ENCODE results near the gene RACGAP1. TPM values are rescaled to one million over a fixed set of nuclear protein-coding genes. Genes with fewer than 3 reads are reported as not detected.

Gene RACGAP1
- total RNA-seq, 2 donors from 2014 or later, result 3.9 to 4.6 TPM

DNA sequence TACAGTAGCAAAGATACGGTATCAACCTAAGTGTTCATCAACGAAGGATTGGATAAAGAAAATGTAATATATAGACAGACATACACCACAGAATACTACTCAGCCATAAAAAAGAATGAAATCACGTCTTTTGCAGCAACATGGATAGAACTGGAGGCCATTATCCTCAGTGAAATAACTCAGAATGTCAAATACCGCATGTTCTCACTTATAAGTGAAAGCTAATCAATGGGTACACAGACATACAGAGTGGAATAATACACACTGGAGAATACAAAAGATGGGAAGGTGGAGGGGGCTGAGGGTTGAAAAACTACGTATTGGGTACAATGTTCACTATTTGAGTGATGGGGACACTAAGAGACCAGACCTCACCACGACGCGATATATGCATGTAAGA is 1.1 kb downstream of the RACGAP1 start:
- Histone ChIP-seq H3K36me3 (replicated peaks in 1 of 2; ENCODE audit: insufficient read depth in 1 of 2, low read depth in 2 of 2) (no peaks in the 10 kb centered on the region), H3K27ac (no peak overlapping the region), H3K4me3 (no peak overlapping the region), H3K4me1 (peaks cover 5% of the 10 kb centered on the region), H3K27me3 (no peaks in the 10 kb centered on the region), H3K9me3 (no peaks in the 10 kb centered on the region)
- TF ChIP-seq, protein P1, sequence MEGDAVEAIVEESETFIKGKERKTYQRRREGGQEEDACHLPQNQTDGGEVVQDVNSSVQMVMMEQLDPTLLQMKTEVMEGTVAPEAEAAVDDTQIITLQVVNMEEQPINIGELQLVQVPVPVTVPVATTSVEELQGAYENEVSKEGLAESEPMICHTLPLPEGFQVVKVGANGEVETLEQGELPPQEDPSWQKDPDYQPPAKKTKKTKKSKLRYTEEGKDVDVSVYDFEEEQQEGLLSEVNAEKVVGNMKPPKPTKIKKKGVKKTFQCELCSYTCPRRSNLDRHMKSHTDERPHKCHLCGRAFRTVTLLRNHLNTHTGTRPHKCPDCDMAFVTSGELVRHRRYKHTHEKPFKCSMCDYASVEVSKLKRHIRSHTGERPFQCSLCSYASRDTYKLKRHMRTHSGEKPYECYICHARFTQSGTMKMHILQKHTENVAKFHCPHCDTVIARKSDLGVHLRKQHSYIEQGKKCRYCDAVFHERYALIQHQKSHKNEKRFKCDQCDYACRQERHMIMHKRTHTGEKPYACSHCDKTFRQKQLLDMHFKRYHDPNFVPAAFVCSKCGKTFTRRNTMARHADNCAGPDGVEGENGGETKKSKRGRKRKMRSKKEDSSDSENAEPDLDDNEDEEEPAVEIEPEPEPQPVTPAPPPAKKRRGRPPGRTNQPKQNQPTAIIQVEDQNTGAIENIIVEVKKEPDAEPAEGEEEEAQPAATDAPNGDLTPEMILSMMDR (IDR thresholded peaks at IDR 0.05), result no peak
- no peak for TF ChIP-seq POLR2A (IDR thresholded peaks at IDR 0.05)
- intact Hi-C loops (cut with DNase I), result no loop called here
- ATAC-seq (no peak), DNase-seq (no peak)
- WGBS, 2 donors, result 59 to 69% methylated on average over 8 of the region's 8 CpGs

- no peaks in the 10 kb centered on the region for H3K36me3 ChIP-seq (replicated peaks in 1 of 2; ENCODE audit: insufficient read depth in 1 of 2, low read depth in 2 of 2)
- H3K27ac ChIP-seq, result no peak overlapping the region
- TF ChIP-seq, protein P1 (IDR thresholded peaks at IDR 0.05), result no peak
- no peak for TF ChIP-seq POLR2A (IDR thresholded peaks at IDR 0.05)
- WGBS, 2 donors, result 97 to 100% methylated on average over 1 of the region's 1 CpG
- DNase-seq (no peak), ATAC-seq (no peak)
- H3K9me3 ChIP-seq, result no peaks in the 10 kb centered on the region
- intact Hi-C loops (cut with DNase I), result no loop called here
- H3K4me3 ChIP-seq, result no peak overlapping the region
- no peaks in the 10 kb centered on the region for H3K27me3 ChIP-seq
- peaks cover 5% of the 10 kb centered on the region for H3K4me1 ChIP-seq
Observed at GRCh38 chr12:50022903-50023302, 2.4 kb downstream of the RACGAP1 start.

- peaks cover 5% of the 10 kb centered on the region for H3K4me1 ChIP-seq
- no peaks in the 10 kb centered on the region for H3K36me3 ChIP-seq (replicated peaks in 1 of 2; ENCODE audit: insufficient read depth in 1 of 2, low read depth in 2 of 2)
- intact Hi-C loops (cut with DNase I), result no loop called here
- no peaks in the 10 kb centered on the region for H3K9me3 ChIP-seq
- WGBS, 2 donors, result 71 to 80% methylated on average over 4 of the region's 4 CpGs
- ATAC-seq (no peak), DNase-seq (no peak)
- no peak for TF ChIP-seq POLR2A (IDR thresholded peaks at IDR 0.05)
- TF ChIP-seq, protein P1 (IDR thresholded peaks at IDR 0.05), result no peak
- no peak overlapping the region for H3K4me3 ChIP-seq
- no peak overlapping the region for H3K27ac ChIP-seq
- no peaks in the 10 kb centered on the region for H3K27me3 ChIP-seq
Observed at GRCh38 chr12:50021031-50021430, 4.3 kb downstream of the RACGAP1 start.

DNA sequence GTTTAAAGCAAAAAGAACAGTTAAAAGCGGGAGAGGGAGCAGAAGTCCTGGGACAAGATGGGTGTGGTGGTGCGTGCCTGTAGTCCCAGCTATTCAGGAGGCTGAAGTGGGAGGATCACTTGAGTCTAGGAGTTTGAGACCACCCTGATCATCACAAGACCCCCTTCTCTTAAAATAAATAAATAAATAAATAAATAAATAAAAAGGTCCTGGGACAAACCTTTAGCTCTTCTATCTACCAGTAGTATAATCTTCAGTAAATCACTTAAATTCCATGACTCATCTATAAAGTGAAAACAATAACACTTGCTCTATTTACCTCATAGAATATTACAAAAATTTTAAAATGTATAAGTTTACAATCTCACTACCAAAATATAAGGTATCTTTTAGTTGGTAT is 5.8 kb downstream of the RACGAP1 start:
- Histone ChIP-seq H3K4me3 (no peak overlapping the region), H3K36me3 (replicated peaks in 1 of 2; ENCODE audit: insufficient read depth in 1 of 2, low read depth in 2 of 2) (no peaks in the 10 kb centered on the region), H3K9me3 (no peaks in the 10 kb centered on the region), H3K4me1 (peaks cover under 1% of the 10 kb centered on the region), H3K27me3 (no peaks in the 10 kb centered on the region), H3K27ac (no peak overlapping the region)
- TF ChIP-seq, protein P1 (IDR thresholded peaks at IDR 0.05), result no peak
- TF ChIP-seq POLR2A (IDR thresholded peaks at IDR 0.05), result no peak
- no peak for DNase-seq
- WGBS, 2 donors, result 89 to 95% methylated on average over 2 of the region's 2 CpGs
- no peak for ATAC-seq
- intact Hi-C loops (cut with DNase I), result no loop called here

DNA sequence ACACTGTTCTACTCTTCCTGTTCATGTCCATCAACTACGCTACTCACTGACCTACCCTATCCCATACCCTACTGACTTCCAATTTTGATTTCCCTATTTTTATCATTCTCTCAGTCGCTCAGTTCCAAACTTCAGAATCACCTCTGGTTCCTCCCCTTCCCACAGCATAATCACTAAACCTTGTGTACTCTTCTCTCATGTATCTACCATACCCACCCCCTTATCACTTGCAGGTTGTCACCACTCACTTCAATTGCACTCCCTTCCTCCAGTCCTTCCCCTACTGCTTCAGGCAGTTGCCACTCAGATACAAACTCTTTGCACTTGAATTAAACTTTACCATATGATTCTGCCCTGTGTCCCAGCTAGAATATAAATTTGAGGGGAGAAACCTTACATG is 6.3 kb downstream of the RACGAP1 start:
- no peak for DNase-seq
- H3K27ac ChIP-seq, result no peak overlapping the region
- no peak overlapping the region for H3K4me3 ChIP-seq
- intact Hi-C loops (cut with DNase I), result no loop called here
- 86 to 89% methylated on average over 2 of the region's 2 CpGs for WGBS, 2 donors
- no peaks in the 10 kb centered on the region for H3K36me3 ChIP-seq (replicated peaks in 1 of 2; ENCODE audit: insufficient read depth in 1 of 2, low read depth in 2 of 2)
- ATAC-seq, result no peak
- H3K27me3 ChIP-seq, result no peaks in the 10 kb centered on the region
- no peak for TF ChIP-seq POLR2A (IDR thresholded peaks at IDR 0.05)
- TF ChIP-seq, protein P1 (IDR thresholded peaks at IDR 0.05), result no peak
- H3K9me3 ChIP-seq, result no peaks in the 10 kb centered on the region
- H3K4me1 ChIP-seq, result no peaks in the 10 kb centered on the region
